IgD-negative memory B cell (primary cell): ENCODE results near the gene FUCA2. TPM values are rescaled to one million over a fixed set of nuclear protein-coding genes. Genes with fewer than 3 reads are reported as not detected.

Experiments used
- H3K27ac Mint-ChIP-seq, 3 donors: one replicate each; pipeline ENCODE4 v1.8.0; 2020 to 2022; ENCODE audit warnings: mild to moderate bottlenecking in 3 of 3, mixed read lengths in 3 of 3, moderate library complexity in 1 of 3
- H3K27me3 Mint-ChIP-seq: one replicate; pipeline ENCODE4 v1.8.0; 2021; ENCODE audit warnings: mixed read lengths
- H3K36me3 Mint-ChIP-seq: one replicate; pipeline ENCODE4 v1.8.0; 2020; ENCODE audit warnings: mild to moderate bottlenecking, mixed read lengths
- H3K4me1 Mint-ChIP-seq, 3 donors: one replicate each; pipeline ENCODE4 v1.8.0; 2020 to 2022; ENCODE audit warnings: mixed read lengths in 3 of 3, mild to moderate bottlenecking in 1 of 3
- H3K4me3 Mint-ChIP-seq, 4 donors: one replicate each; pipeline ENCODE4 v1.8.0; 2020 to 2022; ENCODE audit warnings: mild to moderate bottlenecking in 4 of 4, mixed read lengths in 4 of 4, moderate library complexity in 3 of 4
- H3K9me3 Mint-ChIP-seq, 3 donors: one replicate each; pipeline ENCODE4 v1.8.0; 2020 to 2021; ENCODE audit warnings: mixed read lengths in 3 of 3, mild to moderate bottlenecking in 1 of 3
- polyA plus RNA-seq: library from polyadenylated mRNA; unstranded; fragments of 300-500 nt; fragmentation: Illumina TruSeq; gene quantifications from one replicate; pipeline ENCODE4 v1.2.3, GENCODE V29; 2021

The FUCA2 gene, protein sequence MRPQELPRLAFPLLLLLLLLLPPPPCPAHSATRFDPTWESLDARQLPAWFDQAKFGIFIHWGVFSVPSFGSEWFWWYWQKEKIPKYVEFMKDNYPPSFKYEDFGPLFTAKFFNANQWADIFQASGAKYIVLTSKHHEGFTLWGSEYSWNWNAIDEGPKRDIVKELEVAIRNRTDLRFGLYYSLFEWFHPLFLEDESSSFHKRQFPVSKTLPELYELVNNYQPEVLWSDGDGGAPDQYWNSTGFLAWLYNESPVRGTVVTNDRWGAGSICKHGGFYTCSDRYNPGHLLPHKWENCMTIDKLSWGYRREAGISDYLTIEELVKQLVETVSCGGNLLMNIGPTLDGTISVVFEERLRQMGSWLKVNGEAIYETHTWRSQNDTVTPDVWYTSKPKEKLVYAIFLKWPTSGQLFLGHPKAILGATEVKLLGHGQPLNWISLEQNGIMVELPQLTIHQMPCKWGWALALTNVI
- polyA plus RNA-seq = 15.4 TPM

GRCh38 chr6:143510991-143511891 is at the start of gene FUCA2:
FUCA2 (minus strand) TSS chr6:143511720; CDS start chr6:143511634, 86 bp downstream.
- Mint-ChIP-seq H3K27ac (peak within 1 kb of the TSS; percentile 72 to 84 (median 73)), H3K9me3 (no peaks in the 10 kb centered on the region), H3K4me3 (peak within 1 kb of the TSS; percentile 91 to 99 (median 96)), H3K36me3 (no peaks in the 10 kb centered on the region), H3K27me3 (no peaks in the 10 kb centered on the region), H3K4me1 (peaks cover 13 to 39% (median 30%) of the 10 kb centered on the region in 3 donors)

DNA sequence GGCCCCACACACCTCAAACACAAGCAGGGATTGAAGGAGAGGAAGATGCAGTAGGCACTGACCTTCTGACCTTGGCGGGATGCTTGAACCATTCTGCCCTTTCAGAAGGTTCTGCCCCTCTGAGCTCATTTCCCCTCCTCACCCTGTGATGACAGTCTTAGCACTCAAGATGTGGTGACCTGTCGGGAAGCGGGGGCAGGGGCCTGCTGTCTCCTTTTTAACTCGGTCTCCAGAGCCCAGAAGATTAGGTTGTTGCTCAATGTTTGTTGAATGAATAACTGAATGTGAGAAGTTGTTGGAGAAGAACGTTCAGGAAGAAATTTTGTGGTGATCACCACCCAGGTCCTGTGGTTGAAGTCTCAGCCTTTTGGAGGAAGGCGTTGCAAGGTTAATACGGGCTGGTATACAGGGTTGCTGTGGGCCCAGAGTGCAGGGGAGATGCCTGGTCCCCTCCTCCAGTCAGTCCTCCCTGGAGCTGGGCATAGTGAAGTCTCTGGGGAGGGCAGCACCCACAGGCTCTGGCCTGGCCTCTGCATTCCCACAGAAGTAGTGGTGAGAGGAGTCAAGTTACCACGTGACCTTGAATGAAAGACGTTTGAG is 49.7 kb upstream of the FUCA2 start:
- Mint-ChIP-seq H3K27ac (no peak overlapping the region), H3K9me3 (no peaks in the 10 kb centered on the region), H3K4me1 (peaks cover 1 to 4% (median 2%) of the 10 kb centered on the region in 3 donors)

DNA sequence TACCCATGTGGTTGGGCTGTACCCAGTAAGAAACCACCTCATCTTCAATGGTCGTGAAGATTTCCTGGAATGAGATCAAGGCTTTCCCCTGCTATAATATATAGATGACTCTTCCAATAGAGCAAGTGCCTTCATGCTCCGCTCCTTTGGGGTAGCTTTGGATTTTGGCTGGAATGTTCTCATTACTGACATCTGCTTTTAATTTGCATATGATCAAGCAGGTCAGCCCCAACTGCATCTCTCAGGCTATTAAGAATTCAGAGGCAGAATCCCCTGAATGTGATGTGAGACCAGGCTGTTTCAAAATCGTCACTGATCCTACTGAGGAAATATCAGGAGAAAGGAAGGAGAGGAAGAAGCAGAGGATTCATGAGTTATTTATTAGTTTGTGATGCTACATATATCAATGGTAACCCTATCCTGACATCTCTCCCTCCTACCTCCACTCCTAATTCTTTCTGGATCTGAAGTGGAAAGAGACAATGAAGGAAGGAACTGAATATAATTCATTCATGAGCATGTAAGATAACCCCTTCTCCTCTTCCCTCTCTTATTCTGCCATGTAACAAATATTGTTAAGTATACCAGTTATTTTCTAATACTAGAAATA is 47.6 kb upstream of the FUCA2 start:
- H3K36me3 Mint-ChIP-seq = peaks cover 4% of the 10 kb centered on the region
- H3K27ac Mint-ChIP-seq = no peak overlapping the region
- H3K4me3 Mint-ChIP-seq = no peak overlapping the region
- H3K27me3 Mint-ChIP-seq = no peaks in the 10 kb centered on the region
- peaks cover 2 to 7% (median 4%) of the 10 kb centered on the region in 3 donors for H3K4me1 Mint-ChIP-seq
- H3K9me3 Mint-ChIP-seq = no peaks in the 10 kb centered on the region

More for the DNA sequence above, 49.7 kb upstream of the FUCA2 start:
- no peaks in the 10 kb centered on the region for H3K27me3 Mint-ChIP-seq
- H3K4me3 Mint-ChIP-seq = no peak overlapping the region
- H3K36me3 Mint-ChIP-seq = peaks cover 4% of the 10 kb centered on the region

- Mint-ChIP-seq H3K27ac (peak overlapping the region in 1 of 3 donors; percentile 33), H3K4me3 (no peak overlapping the region), H3K4me1 (peaks cover 2 to 11% (median 4%) of the 10 kb centered on the region in 3 donors)
Measured at GRCh38 chr6:143556529-143556928, 45.0 kb upstream of the FUCA2 start.

GRCh38 chr6:143555582-143555981 is 44.1 kb upstream of the FUCA2 start:
- H3K4me3 Mint-ChIP-seq = no peak overlapping the region
- no peaks in the 10 kb centered on the region for H3K27me3 Mint-ChIP-seq
- peaks cover 5% of the 10 kb centered on the region for H3K36me3 Mint-ChIP-seq
- H3K9me3 Mint-ChIP-seq = no peaks in the 10 kb centered on the region
- no peak overlapping the region for H3K27ac Mint-ChIP-seq
- H3K4me1 Mint-ChIP-seq = peaks cover 2 to 11% (median 4%) of the 10 kb centered on the region in 3 donors

More at GRCh38 chr6:143556529-143556928, 45.0 kb upstream of the FUCA2 start:
- Mint-ChIP-seq H3K36me3 (peaks cover 5% of the 10 kb centered on the region), H3K9me3 (no peaks in the 10 kb centered on the region), H3K27me3 (no peaks in the 10 kb centered on the region)

DNA sequence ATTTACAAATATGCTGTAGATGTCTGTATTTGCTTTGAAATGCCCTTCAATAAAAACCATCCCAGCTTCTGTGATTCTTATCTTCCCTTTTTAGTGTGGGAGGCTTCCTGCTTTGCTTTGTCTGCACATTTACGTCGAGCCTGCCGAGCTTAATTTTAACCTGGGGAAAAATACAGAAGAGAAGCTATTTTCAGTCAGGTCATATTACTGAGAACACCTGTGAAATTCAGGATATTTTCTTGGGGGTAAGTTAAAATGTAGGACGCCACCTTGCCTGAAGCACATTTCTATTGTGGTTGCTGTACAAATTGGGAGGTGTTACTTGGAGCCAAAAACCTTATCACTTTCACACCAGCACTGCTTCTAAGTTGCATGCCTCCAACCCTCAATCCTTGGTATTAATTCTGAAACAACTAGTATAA is 43.6 kb upstream of the FUCA2 start:
- Mint-ChIP-seq H3K9me3 (no peaks in the 10 kb centered on the region), H3K36me3 (peaks cover 5% of the 10 kb centered on the region), H3K4me1 (peaks cover 2 to 11% (median 4%) of the 10 kb centered on the region in 3 donors), H3K27ac (no peak overlapping the region), H3K27me3 (no peaks in the 10 kb centered on the region), H3K4me3 (no peak overlapping the region)

DNA sequence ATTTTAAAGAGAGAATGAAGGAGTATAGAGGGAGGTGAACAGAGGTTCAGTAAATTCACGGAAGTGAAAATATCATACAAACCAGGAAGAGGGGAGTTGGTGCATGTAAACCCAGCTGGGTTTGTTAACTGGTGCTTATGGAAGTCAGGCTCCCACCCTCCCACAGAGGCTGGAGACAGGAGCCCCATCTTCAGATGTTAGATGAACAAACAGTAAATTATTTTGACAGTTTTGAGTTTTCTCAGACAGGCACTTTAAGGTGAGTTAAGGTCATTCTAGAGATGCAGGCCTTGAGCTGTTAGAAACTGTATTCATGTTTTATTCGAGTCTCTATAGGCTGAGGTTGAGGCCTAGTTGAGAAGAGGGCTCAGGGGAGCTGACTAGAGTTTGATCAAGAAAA is 41.8 kb upstream of the FUCA2 start:
- no peak overlapping the region for H3K4me3 Mint-ChIP-seq
- H3K36me3 Mint-ChIP-seq = peaks cover 4% of the 10 kb centered on the region
- H3K27ac Mint-ChIP-seq = peak overlapping the region in 1 of 3 donors; percentile 34
- no peaks in the 10 kb centered on the region for H3K9me3 Mint-ChIP-seq
- H3K4me1 Mint-ChIP-seq = peaks cover 0 to 11% (median 2%) of the 10 kb centered on the region in 3 donors
- H3K27me3 Mint-ChIP-seq = no peaks in the 10 kb centered on the region

DNA sequence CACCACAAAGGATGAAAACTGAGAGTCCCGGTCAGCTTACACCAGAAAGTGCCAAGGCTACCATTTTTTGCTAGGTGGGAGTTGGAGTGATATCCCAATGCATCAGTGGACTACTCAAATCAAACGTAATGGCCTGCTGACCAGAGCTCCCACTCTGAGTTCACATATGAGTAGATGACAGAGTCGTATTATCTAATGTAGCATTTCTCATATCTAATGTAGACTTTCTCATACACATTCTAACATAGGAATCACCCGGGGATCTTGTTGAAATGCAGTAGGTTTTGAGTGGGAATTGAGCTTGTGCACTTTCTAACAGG is 38.4 kb upstream of the FUCA2 start:
- Mint-ChIP-seq H3K4me1 (peaks cover 0 to 8% (median 2%) of the 10 kb centered on the region in 3 donors), H3K9me3 (no peaks in the 10 kb centered on the region), H3K36me3 (peaks cover 4% of the 10 kb centered on the region), H3K27me3 (no peaks in the 10 kb centered on the region), H3K4me3 (no peak overlapping the region), H3K27ac (no peak overlapping the region)

- Mint-ChIP-seq H3K27ac (no peak overlapping the region), H3K9me3 (no peaks in the 10 kb centered on the region), H3K4me1 (peaks cover 0 to 5% (median 0%) of the 10 kb centered on the region in 3 donors), H3K4me3 (no peak overlapping the region), H3K27me3 (no peaks in the 10 kb centered on the region), H3K36me3 (peaks cover 4% of the 10 kb centered on the region)
Measured at GRCh38 chr6:143549221-143549948, 37.9 kb upstream of the FUCA2 start.

DNA sequence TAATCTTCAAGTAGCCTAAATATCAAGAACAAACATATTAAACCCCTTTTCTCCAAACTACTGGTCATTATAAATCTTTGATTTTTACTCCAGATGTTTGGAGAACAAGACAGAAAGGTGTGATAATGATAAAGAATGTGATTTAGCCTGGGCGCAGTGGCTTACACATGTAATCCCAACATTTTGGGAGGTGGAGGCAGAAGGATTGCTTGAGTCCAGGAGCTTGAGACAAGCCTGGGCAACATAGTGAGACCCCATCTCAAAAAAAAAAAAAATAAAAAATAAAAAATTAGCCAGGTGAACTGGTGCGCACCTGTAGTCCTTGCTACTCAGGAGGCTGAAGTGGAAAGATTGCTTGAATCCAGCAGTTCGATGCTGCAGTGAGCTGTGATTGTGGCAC is 35.1 kb upstream of the FUCA2 start:
- H3K27me3 Mint-ChIP-seq = no peaks in the 10 kb centered on the region
- no peak overlapping the region for H3K4me3 Mint-ChIP-seq
- peaks cover 3 to 14% (median 7%) of the 10 kb centered on the region in 3 donors for H3K4me1 Mint-ChIP-seq
- peaks cover 3% of the 10 kb centered on the region for H3K36me3 Mint-ChIP-seq
- no peak overlapping the region for H3K27ac Mint-ChIP-seq
- no peaks in the 10 kb centered on the region for H3K9me3 Mint-ChIP-seq

DNA sequence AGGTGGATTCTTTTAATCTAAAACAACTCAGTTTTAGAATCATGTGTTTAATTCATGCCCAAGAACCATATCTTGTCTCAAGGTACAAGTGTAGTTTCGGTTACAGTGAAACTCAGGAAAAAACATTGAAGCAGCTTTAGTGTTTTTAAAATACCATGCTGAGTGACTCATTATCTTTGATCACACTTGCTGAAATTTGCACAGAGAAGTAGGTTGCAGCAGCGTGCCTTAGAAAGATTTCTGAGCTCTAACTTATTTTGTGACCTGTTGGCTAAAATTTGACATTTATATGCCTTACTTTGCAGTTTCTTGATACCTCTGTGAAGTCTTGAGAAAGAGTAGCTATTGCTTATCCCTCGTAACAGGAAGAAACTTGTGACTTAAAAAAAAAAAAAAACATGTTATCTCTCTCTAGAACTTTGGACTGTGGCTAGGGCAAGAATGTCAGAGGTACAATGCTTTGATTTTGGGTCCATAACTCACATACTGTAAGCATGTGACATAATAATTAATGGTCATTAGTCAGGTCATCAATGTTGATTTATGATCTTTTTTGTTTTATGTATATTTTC is 34.5 kb upstream of the FUCA2 start:
- Mint-ChIP-seq H3K27me3 (no peaks in the 10 kb centered on the region), H3K4me3 (no peak overlapping the region), H3K36me3 (peaks cover 3% of the 10 kb centered on the region), H3K27ac (no peak overlapping the region), H3K4me1 (peaks cover 3 to 14% (median 7%) of the 10 kb centered on the region in 3 donors), H3K9me3 (no peaks in the 10 kb centered on the region)

GRCh38 chr6:143545165-143545564 is 33.6 kb upstream of the FUCA2 start:
- H3K27ac Mint-ChIP-seq = no peak overlapping the region
- H3K4me3 Mint-ChIP-seq = no peak overlapping the region
- H3K4me1 Mint-ChIP-seq = peaks cover 3 to 15% (median 7%) of the 10 kb centered on the region in 3 donors

GRCh38 chr6:143544011-143544696 is 32.6 kb upstream of the FUCA2 start:
- Mint-ChIP-seq H3K27ac (no peak overlapping the region), H3K4me3 (no peak overlapping the region), H3K27me3 (no peaks in the 10 kb centered on the region), H3K4me1 (peaks cover 3 to 20% (median 7%) of the 10 kb centered on the region in 3 donors), H3K36me3 (peaks cover 2% of the 10 kb centered on the region), H3K9me3 (no peaks in the 10 kb centered on the region)

More at GRCh38 chr6:143545165-143545564, 33.6 kb upstream of the FUCA2 start:
- Mint-ChIP-seq H3K36me3 (peaks cover 3% of the 10 kb centered on the region), H3K27me3 (no peaks in the 10 kb centered on the region), H3K9me3 (no peaks in the 10 kb centered on the region)
